Measurements from ENCODE around the gene ING3. TPM values are rescaled to one million over a fixed set of nuclear protein-coding genes. Genes with fewer than 3 reads are reported as not detected.

Gene ING3
- total and polyA plus RNA-seq, 2 of the 8 experiments (the other 6 are each of a cell fraction or from before 2014, with no cell fraction given), result 6.0 to 17.7 TPM

DNA sequence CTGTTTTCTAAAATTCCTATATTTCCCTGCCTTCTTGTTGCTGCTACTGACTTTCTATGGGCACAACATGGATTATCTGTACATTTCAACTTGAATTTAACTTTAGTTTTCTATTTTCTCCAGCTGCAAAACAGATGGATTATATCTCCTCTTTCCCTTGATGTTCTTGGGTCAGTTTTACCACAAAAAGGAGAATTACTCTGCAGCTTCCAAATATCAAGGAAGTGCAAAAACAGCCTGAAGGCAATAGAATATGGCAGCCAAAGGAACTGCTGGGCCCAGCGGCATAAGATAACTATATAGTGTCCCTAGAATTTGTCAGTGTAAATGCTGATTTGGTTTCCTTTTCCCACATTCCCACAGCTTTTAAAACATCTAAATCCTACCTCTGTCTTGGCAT lies 67.0 kb downstream of the ING3 start:
- Histone ChIP-seq H4K8ac (ENCODE audit: extremely low read depth, insufficient read depth, low read length) (no peak overlapping the region), H3K27me3 (replicated peaks in 1 of 4; ENCODE audit: control insufficient read depth in 3 of 4, extremely low read depth in 1 of 4, insufficient read depth in 3 of 4, low read length in 3 of 4) (no peaks in the 10 kb centered on the region), H2AFZ (ENCODE audit: low read length) (no peak overlapping the region), H3K14ac (ENCODE audit: insufficient read length) (no peak overlapping the region), H2BK120ac (replicated peaks; ENCODE audit: low read depth, low read length) (no peak overlapping the region), H3K4me1 (replicated peaks in 1 of 4; ENCODE audit: control insufficient read depth in 3 of 4, insufficient read depth in 4 of 4, low read length in 3 of 4) (no peaks in the 10 kb centered on the region), H3K27ac (ENCODE audit: low read depth, low read length) (no peak overlapping the region), H2BK5ac (ENCODE audit: low read depth, low read length) (no peak overlapping the region), H3K36me3 (ENCODE audit: control insufficient read depth in 2 of 4, insufficient read depth in 4 of 4, low read length in 3 of 4) (no peaks in the 10 kb centered on the region), H3K4ac (replicated peaks; ENCODE audit: insufficient read length, low read depth, low read length) (no peak overlapping the region), H3K23me2 (ENCODE audit: low read depth, low read length) (no peaks in the 10 kb centered on the region), H3K4me2 (ENCODE audit: insufficient read depth in 1 of 2, low read depth in 2 of 2, low read length in 2 of 2) (no peak overlapping the region), H2BK15ac (ENCODE audit: low read length) (no peak overlapping the region), H2AK5ac (ENCODE audit: low read depth, low read length) (no peak overlapping the region), H3K79me1 (ENCODE audit: low read depth, low read length) (no peaks in the 10 kb centered on the region), H3K18ac (ENCODE audit: extremely low read depth, low read length) (no peak overlapping the region), H3K79me2 (ENCODE audit: control insufficient read depth in 1 of 2, insufficient read depth in 2 of 2, low read length in 2 of 2) (no peaks in the 10 kb centered on the region), H2BK20ac (ENCODE audit: low read length) (no peak overlapping the region), H3K9ac (replicated peaks in 1 of 4; ENCODE audit: extremely low read depth in 1 of 4, low read depth in 3 of 4, low read length in 3 of 4) (no peak overlapping the region), H3K56ac (replicated peaks; ENCODE audit: insufficient read length, low read depth, low read length) (no peak overlapping the region), H3K23ac (ENCODE audit: insufficient read length) (no peak overlapping the region), H4K20me1 (replicated peaks in 1 of 2; ENCODE audit: control insufficient read depth in 1 of 2, insufficient read depth in 2 of 2, low read length in 2 of 2) (no peaks in the 10 kb centered on the region), H4K5ac (ENCODE audit: insufficient read length, low read depth, low read length) (no peak overlapping the region), H2BK12ac (ENCODE audit: low read depth, low read length) (no peak overlapping the region), H3K4me3 (ENCODE audit: extremely low read depth in 1 of 4, insufficient read depth in 2 of 4, low read depth in 3 of 4, low read length in 4 of 4) (no peak overlapping the region), H4K91ac (replicated peaks; ENCODE audit: insufficient read length, low read length) (no peak overlapping the region), H3K9me3 (ENCODE audit: insufficient read depth in 2 of 2, low read depth in 1 of 2, low read length in 1 of 2) (no peaks in the 10 kb centered on the region)
- CTCF ChIA-PET (ENCODE audit: partially characterized antibody), result interaction anchor here (0.7 to 1.3 kb wide), 5 partner anchors 15 to 1081 kb away, joined by 3 to 8 read pairs (median 3); no protein-coding TSS in a partner anchor
- POLR2A ChIA-PET (ENCODE audit: partially characterized antibody), result no interaction called here
- 95% methylated on average over 1 of the region's 1 CpG; no CpG with 5 or more reads in 1 of the 2 experiments for WGBS, 2 experiments (ENCODE audit: extremely low coverage in 1 of 2, insufficient coverage in 1 of 2, insufficient read length in 1 of 2, insufficient replicate concordance in 2 of 2, low coverage in 1 of 2, low lambda C conversion rate in 2 of 2, missing lambda C conversion rate in 1 of 2)
- TF ChIP-seq CTBP2 (IDR thresholded peaks at IDR 0.05; ENCODE audit: borderline replicate concordance, insufficient read depth, insufficient read length, low read length) (no peak), JUN (IDR thresholded peaks at IDR 0.05; ENCODE audit: low read depth, low read length) (no peak), CBX8 (IDR thresholded peaks at IDR 0.05; ENCODE audit: borderline replicate concordance, low read depth, low read length) (no peak), MAFK (IDR thresholded peaks at IDR 0.05; ENCODE audit: low read depth, low read length) (no peak), KDM5A (IDR thresholded peaks at IDR 0.05; ENCODE audit: low read length) (no peak), POLR2A (IDR thresholded peaks at IDR 0.05; ENCODE audit: control extremely low read depth in 1 of 2, low read depth in 2 of 2, low read length in 2 of 2) (no peak)
- TF ChIP-seq, protein P1, sequence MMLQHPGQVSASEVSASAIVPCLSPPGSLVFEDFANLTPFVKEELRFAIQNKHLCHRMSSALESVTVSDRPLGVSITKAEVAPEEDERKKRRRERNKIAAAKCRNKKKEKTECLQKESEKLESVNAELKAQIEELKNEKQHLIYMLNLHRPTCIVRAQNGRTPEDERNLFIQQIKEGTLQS (IDR thresholded peaks at IDR 0.05; ENCODE audit: insufficient read depth, low read depth, low read length), result no peak
- FAIRE-seq, result no peak
- no peak for DNase-seq (ENCODE audit: low read depth in 1 of 2, low spot score in 2 of 2)
